ENCODE data around the gene GSN. TPM values are rescaled to one million over a fixed set of nuclear protein-coding genes. Genes with fewer than 3 reads are reported as not detected.

GSN gene
- polyA plus RNA-seq, 1 of the 3 experiments (the other 2 are of a cell fraction): 168 TPM

DNA sequence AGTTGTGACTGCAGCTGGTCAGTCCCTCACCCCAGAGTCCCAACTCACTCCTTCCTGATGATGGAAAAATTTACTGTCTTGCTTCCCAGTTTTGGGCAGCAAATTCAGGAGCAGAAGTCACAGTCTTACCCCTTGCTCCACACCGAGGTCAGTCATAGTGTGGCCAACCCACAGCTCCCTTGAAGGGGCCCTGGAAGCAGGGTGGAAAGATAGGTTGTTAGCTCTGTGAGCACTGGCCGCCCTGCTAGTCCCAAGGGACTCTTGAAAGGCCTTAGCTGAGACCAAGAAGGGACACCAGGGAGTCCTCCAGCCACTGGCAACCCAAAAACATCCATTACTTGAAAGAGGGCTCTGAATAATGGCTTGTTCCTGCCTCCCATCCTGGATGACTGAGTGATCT lies 40.0 kb downstream of the GSN start (continued):
- no peak for TF ChIP-seq EP300 (IDR thresholded peaks at IDR 0.05; ENCODE audit: borderline replicate concordance in 1 of 2, low read depth in 1 of 2, low read length in 1 of 2)
- TF ChIP-seq RAD21 (IDR thresholded peaks at IDR 0.05; ENCODE audit: low read length): no peak

DNA sequence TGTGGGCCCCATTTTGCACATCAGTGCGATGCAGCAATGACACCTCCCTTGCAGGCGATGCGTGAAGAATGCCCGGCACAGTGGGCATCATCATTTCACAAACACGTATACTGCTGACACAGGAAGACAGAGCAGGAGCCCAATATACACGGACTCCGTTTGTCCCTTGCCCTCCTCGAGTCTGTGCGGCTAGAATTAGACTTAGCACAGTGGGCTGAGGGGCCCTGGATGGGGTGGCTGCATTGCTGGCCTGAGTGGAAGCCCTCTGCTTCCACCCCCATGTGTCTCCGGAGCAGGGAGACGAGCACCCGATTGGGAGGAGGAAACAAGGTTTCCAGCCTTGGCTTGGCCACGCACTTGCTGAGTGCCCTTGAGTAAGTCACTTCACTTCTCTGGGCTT lies 40.8 kb downstream of the GSN start:
- Histone ChIP-seq H4K20me1 (ENCODE audit: insufficient read depth) (no peaks in the 10 kb centered on the region), H3K4me2 (no peak overlapping the region), H3K79me2 (ENCODE audit: insufficient read depth) (no peaks in the 10 kb centered on the region), H3K4me1 (ENCODE audit: control insufficient read depth in 1 of 2, insufficient read depth in 2 of 2, low read depth in 1 of 2, low read length in 1 of 2) (no peaks in the 10 kb centered on the region), H3K36me3 (replicated peaks in 1 of 2; ENCODE audit: control insufficient read depth in 1 of 2, insufficient read depth in 2 of 2, low read length in 1 of 2) (peaks cover 19 to 52% of the 10 kb centered on the region in 2 experiments), H3K27me3 (ENCODE audit: insufficient read depth) (no peaks in the 10 kb centered on the region), H3K9ac (no peak overlapping the region), H2AFZ (ENCODE audit: low read depth) (no peak overlapping the region), H3K27ac (ENCODE audit: low read depth in 2 of 2, low read length in 1 of 2) (no peak overlapping the region), H3K9me2 (no peaks in the 10 kb centered on the region), H3K9me3 (no peaks in the 10 kb centered on the region), H3F3A (replicated peaks; ENCODE audit: insufficient read depth) (no peaks in the 10 kb centered on the region), H3K4me3 (ENCODE audit: low read depth in 2 of 2, low read length in 1 of 2) (no peak overlapping the region)
- ChIA-PET POLR2A (no interaction called here), CTCF (interaction anchor here (1.3 to 5.4 kb wide), 3 partner anchors 11 to 95 kb away, joined by 4 to 55 read pairs (median 5); no protein-coding TSS in a partner anchor)
- no peak for TF ChIP-seq SMC3 (IDR thresholded peaks at IDR 0.05; ENCODE audit: low read depth, low read length)
- no peak for TF ChIP-seq EP300 (IDR thresholded peaks at IDR 0.05; ENCODE audit: borderline replicate concordance in 1 of 2, low read depth in 1 of 2, low read length in 1 of 2)
- no peak for TF ChIP-seq MAX (IDR thresholded peaks at IDR 0.05; ENCODE audit: low read depth)
- TF ChIP-seq NFIC (IDR thresholded peaks at IDR 0.05; ENCODE audit: borderline replicate concordance): no peak
- TF ChIP-seq FOXM1 (IDR thresholded peaks at IDR 0.05; ENCODE audit: low read depth): no peak
- no peak for TF ChIP-seq CHD2 (IDR thresholded peaks at IDR 0.05; ENCODE audit: low read length, partially characterized antibody)
- TF ChIP-seq, protein P1, sequence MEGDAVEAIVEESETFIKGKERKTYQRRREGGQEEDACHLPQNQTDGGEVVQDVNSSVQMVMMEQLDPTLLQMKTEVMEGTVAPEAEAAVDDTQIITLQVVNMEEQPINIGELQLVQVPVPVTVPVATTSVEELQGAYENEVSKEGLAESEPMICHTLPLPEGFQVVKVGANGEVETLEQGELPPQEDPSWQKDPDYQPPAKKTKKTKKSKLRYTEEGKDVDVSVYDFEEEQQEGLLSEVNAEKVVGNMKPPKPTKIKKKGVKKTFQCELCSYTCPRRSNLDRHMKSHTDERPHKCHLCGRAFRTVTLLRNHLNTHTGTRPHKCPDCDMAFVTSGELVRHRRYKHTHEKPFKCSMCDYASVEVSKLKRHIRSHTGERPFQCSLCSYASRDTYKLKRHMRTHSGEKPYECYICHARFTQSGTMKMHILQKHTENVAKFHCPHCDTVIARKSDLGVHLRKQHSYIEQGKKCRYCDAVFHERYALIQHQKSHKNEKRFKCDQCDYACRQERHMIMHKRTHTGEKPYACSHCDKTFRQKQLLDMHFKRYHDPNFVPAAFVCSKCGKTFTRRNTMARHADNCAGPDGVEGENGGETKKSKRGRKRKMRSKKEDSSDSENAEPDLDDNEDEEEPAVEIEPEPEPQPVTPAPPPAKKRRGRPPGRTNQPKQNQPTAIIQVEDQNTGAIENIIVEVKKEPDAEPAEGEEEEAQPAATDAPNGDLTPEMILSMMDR (IDR thresholded peaks at IDR 0.05): no peak
- no peak for TF ChIP-seq YY1 (IDR thresholded peaks at IDR 0.05; ENCODE audit: low read depth)
- TF ChIP-seq RFX5 (IDR thresholded peaks at IDR 0.05; ENCODE audit: low read length): no peak
- TF ChIP-seq FOXJ3 (CRISPR knock-in tag; IDR thresholded peaks at IDR 0.05): no peak
- no peak for TF ChIP-seq EZH2phosphoT487 (IDR thresholded peaks at IDR 0.05; ENCODE audit: borderline replicate concordance, low read depth)
- TF ChIP-seq TEAD4 (IDR thresholded peaks at IDR 0.05; ENCODE audit: borderline replicate concordance, insufficient read depth): no peak
- TF ChIP-seq REST (IDR thresholded peaks at IDR 0.05; ENCODE audit: low read depth, low read length): no peak
- TF ChIP-seq TAF1 (IDR thresholded peaks at IDR 0.05; ENCODE audit: borderline replicate concordance, low read depth, low read length): no peak
- no peak for TF ChIP-seq FOSL2 (IDR thresholded peaks at IDR 0.05; ENCODE audit: borderline replicate concordance, low read depth)
- no peak for TF ChIP-seq GATA2 (CRISPR knock-in tag; IDR thresholded peaks at IDR 0.05)
- no peak for TF ChIP-seq RXRA (IDR thresholded peaks at IDR 0.05; ENCODE audit: borderline replicate concordance, low read depth)
- TF ChIP-seq, protein P2, sequence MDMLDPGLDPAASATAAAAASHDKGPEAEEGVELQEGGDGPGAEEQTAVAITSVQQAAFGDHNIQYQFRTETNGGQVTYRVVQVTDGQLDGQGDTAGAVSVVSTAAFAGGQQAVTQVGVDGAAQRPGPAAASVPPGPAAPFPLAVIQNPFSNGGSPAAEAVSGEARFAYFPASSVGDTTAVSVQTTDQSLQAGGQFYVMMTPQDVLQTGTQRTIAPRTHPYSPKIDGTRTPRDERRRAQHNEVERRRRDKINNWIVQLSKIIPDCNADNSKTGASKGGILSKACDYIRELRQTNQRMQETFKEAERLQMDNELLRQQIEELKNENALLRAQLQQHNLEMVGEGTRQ (IDR thresholded peaks at IDR 0.05; ENCODE audit: borderline replicate concordance, low read depth, low read length): no peak
- DNase-seq: no peak
- WGBS (ENCODE audit: low lambda C conversion rate): 97% methylated on average over 13 of the region's 13 CpGs
